Nephron progenitor cell (in vitro differentiated cells): ENCODE data around the gene RYR3.
A peak's percentile ranks its signal among the peaks of the same experiment; 100 is the strongest.

Experiments used
- DNase-seq: peaks from one replicate; pipeline ENCODE4 v3.0.0; 2021
- H3K27ac Mint-ChIP-seq: 2 replicates; pipeline ENCODE4 v1.8.0; 2021; ENCODE audit warnings: mild to moderate bottlenecking, moderate library complexity, mixed read lengths
- H3K27me3 Mint-ChIP-seq: 2 replicates; pipeline ENCODE4 v1.8.0; 2021; ENCODE audit warnings: mild to moderate bottlenecking, low read depth, mixed read lengths; ENCODE audit not compliant: poor library complexity
- H3K36me3 Mint-ChIP-seq: 2 replicates; pipeline ENCODE4 v1.8.0; 2021; ENCODE audit warnings: low read depth, mixed read lengths
- H3K4me1 Mint-ChIP-seq: 2 replicates; pipeline ENCODE4 v1.8.0; 2021; ENCODE audit warnings: mixed read lengths
- H3K4me3 Mint-ChIP-seq: 2 replicates; pipeline ENCODE4 v1.8.0; 2021; ENCODE audit warnings: mild to moderate bottlenecking, moderate library complexity, mixed read lengths
- H3K9me3 Mint-ChIP-seq: 2 replicates; pipeline ENCODE4 v1.8.0; 2021; ENCODE audit warnings: mild to moderate bottlenecking, moderate library complexity, mixed read lengths
- CTCF ChIP-seq: fragments of 200-600 bp; sonication (generic); IDR thresholded peaks from 2 replicates; pipeline ENCODE4 v1.5.0; 2021; ENCODE audit warnings: antibody characterized with exemption

RYR3 gene

GRCh38 chr15:33377204-33377603 is 66.4 kb downstream of the RYR3 start:
- Mint-ChIP-seq H3K4me3 (no peak overlapping the region), H3K9me3 (no peaks in the 10 kb centered on the region), H3K4me1 (no peaks in the 10 kb centered on the region), H3K36me3 (no peaks in the 10 kb centered on the region), H3K27me3 (peaks cover 24% of the 10 kb centered on the region), H3K27ac (no peak overlapping the region)
- no peak for TF ChIP-seq CTCF
- DNase-seq: no peak

DNA sequence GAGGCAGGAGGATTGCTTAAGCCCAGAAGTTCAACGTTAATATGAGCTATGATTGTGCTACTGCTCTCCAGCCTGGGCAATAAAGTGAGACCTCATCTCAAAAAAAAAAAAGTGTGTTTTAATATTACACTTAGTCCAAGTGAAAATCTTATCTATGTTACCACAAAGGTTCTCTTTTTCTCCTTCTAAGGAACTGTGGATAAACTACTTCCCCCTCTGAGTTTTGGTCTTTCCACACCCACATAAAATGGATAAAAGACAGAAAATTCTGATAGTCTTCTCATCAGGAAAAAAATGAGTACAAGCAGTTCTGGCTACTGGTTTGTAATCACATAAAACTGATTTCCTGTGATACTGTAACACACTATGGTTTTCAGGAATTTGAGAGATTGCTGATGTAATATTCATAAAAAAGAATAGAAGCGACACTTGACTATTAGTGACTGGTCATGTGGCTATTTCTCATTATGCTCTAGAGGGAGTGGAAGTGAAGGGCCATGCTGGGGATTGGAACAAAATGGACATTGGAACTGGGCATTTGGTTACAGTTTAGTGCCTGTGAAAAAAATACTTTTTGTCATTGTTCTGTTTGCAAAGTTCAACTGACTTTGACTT is 68.2 kb downstream of the RYR3 start:
- peaks cover 24% of the 10 kb centered on the region for H3K27me3 Mint-ChIP-seq
- no peaks in the 10 kb centered on the region for H3K4me1 Mint-ChIP-seq
- no peak overlapping the region for H3K27ac Mint-ChIP-seq
- no peaks in the 10 kb centered on the region for H3K36me3 Mint-ChIP-seq
- DNase-seq: no peak
- H3K9me3 Mint-ChIP-seq: no peaks in the 10 kb centered on the region
- H3K4me3 Mint-ChIP-seq: no peak overlapping the region
- no peak for TF ChIP-seq CTCF

GRCh38 chr15:33380406-33380805 is 69.6 kb downstream of the RYR3 start:
- no peaks in the 10 kb centered on the region for H3K4me1 Mint-ChIP-seq
- no peak overlapping the region for H3K27ac Mint-ChIP-seq
- TF ChIP-seq CTCF: no peak
- H3K36me3 Mint-ChIP-seq: no peaks in the 10 kb centered on the region
- no peak overlapping the region for H3K4me3 Mint-ChIP-seq
- DNase-seq: no peak
- no peaks in the 10 kb centered on the region for H3K9me3 Mint-ChIP-seq
- H3K27me3 Mint-ChIP-seq: peaks cover 20% of the 10 kb centered on the region

DNA sequence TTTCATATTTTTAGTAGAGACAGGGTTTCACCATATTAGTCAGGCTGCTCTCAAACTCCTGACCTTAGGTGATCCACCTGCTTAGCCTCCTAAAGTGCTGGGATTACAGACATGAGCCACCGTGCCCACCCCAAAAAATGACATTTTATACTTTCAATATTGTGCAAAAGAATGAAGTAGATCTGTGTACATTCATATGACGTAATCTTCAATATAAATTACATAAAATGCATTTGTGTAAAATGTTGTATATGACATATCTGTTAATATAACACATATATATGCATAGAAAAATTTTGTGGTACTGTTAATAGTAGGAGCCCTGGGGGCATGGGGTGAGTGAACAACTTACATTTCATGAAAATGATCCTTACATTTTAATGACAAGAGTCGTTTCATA is 71.7 kb downstream of the RYR3 start:
- no peaks in the 10 kb centered on the region for H3K36me3 Mint-ChIP-seq
- H3K9me3 Mint-ChIP-seq: no peaks in the 10 kb centered on the region
- peaks cover 28% of the 10 kb centered on the region for H3K27me3 Mint-ChIP-seq
- no peak for DNase-seq
- H3K27ac Mint-ChIP-seq: no peak overlapping the region
- H3K4me3 Mint-ChIP-seq: no peak overlapping the region
- no peaks in the 10 kb centered on the region for H3K4me1 Mint-ChIP-seq
- no peak for TF ChIP-seq CTCF

- Mint-ChIP-seq H3K27me3 (peaks cover 36% of the 10 kb centered on the region), H3K4me3 (no peak overlapping the region), H3K27ac (no peak overlapping the region), H3K9me3 (no peaks in the 10 kb centered on the region), H3K36me3 (no peaks in the 10 kb centered on the region), H3K4me1 (no peaks in the 10 kb centered on the region)
- no peak for TF ChIP-seq CTCF
- DNase-seq: no peak
Measured at GRCh38 chr15:33384307-33384706, 73.5 kb downstream of the RYR3 start.

DNA sequence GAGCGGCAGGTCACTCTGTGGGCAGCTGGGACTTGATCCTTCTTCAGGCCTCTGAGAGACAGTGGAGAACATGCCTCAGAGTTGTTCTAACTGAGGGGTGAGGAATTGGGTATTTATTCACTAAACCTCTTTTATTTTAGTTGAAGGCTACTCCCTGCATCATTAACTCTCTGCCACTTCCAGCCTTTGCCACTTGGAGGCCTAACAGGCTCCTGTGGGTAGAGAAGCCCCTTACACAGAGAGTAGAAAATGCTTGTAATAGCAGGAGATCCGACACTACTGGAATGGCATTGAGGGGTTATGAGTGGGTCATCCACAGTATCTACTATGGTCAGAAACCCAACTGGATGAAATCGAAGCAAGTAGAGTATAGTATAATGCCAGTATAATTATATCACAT is 81.7 kb downstream of the RYR3 start:
- no peak for DNase-seq
- H3K4me3 Mint-ChIP-seq: no peak overlapping the region
- peak; percentile 11 for TF ChIP-seq CTCF
- no peaks in the 10 kb centered on the region for H3K4me1 Mint-ChIP-seq
- H3K27ac Mint-ChIP-seq: no peak overlapping the region
- no peaks in the 10 kb centered on the region for H3K9me3 Mint-ChIP-seq
- peaks cover 11% of the 10 kb centered on the region for H3K27me3 Mint-ChIP-seq
- H3K36me3 Mint-ChIP-seq: no peaks in the 10 kb centered on the region
